GM23248 (cell line): ENCODE data around the gene ARID5B. TPM values are rescaled to one million over a fixed set of nuclear protein-coding genes. Genes with fewer than 3 reads are reported as not detected.
A peak's percentile ranks its signal among the peaks of the same experiment; 100 is the strongest.

Experiments
- DNase-seq: peaks from one replicate; pipeline ENCODE4 v3.0.0-alpha.2; 2015
- H2AFZ ChIP-seq: fragments of 200-600 bp; sonication (generic); 2 replicates; pipeline ENCODE4 v1.6.1; 2016; ENCODE audit warnings: antibody characterized with exemption
- H3F3A ChIP-seq: fragments of 200-600 bp; sonication (generic); 2 replicates; pipeline ENCODE4 v1.6.1; 2016; ENCODE audit warnings: mild to moderate bottlenecking, antibody characterized with exemption, mixed run types; ENCODE audit not compliant: insufficient read depth
- H3K27ac ChIP-seq: fragments of 200-600 bp; sonication (generic); 2 replicates; pipeline ENCODE4 v1.5.1; 2016; ENCODE audit warnings: mild to moderate bottlenecking
- H3K27me3 ChIP-seq: fragments of 200-600 bp; sonication (generic); replicated peaks from 2 replicates; pipeline ENCODE4 v1.6.1; 2016; ENCODE audit warnings: mild to moderate bottlenecking; ENCODE audit not compliant: insufficient read depth
- H3K36me3 ChIP-seq: fragments of 200-600 bp; sonication (generic); 2 replicates; pipeline ENCODE4 v1.6.1; 2016; ENCODE audit warnings: low read depth, mild to moderate bottlenecking
- H3K4me1 ChIP-seq: fragments of 200-600 bp; sonication (generic); 2 replicates; pipeline ENCODE4 v1.6.1; 2016; ENCODE audit warnings: mild to moderate bottlenecking; ENCODE audit not compliant: insufficient read depth
- H3K4me2 ChIP-seq: fragments of 200-600 bp; sonication (generic); one replicate; pipeline ENCODE4 v1.6.1; 2016; ENCODE audit warnings: mild to moderate bottlenecking; ENCODE audit not compliant: unreplicated experiment
- H3K4me3 ChIP-seq: fragments of 200-600 bp; sonication (generic); 2 replicates; pipeline ENCODE4 v1.5.1; 2016; ENCODE audit warnings: mild to moderate bottlenecking
- H3K79me2 ChIP-seq: fragments of 200-600 bp; sonication (generic); 2 replicates; pipeline ENCODE4 v1.6.1; 2016; ENCODE audit warnings: mild to moderate bottlenecking; ENCODE audit not compliant: insufficient read depth
- H3K9ac ChIP-seq: fragments of 200-600 bp; sonication (generic); 2 replicates; pipeline ENCODE4 v1.6.1; 2016; ENCODE audit warnings: mild to moderate bottlenecking
- H3K9me2 ChIP-seq: fragments of 200-600 bp; sonication (generic); 2 replicates; pipeline ENCODE4 v1.6.1; 2016; ENCODE audit warnings: mixed run types, mild to moderate bottlenecking, moderate library complexity; ENCODE audit not compliant: insufficient read depth
- H3K9me3 ChIP-seq: fragments of 200-600 bp; sonication (generic); one replicate; pipeline ENCODE4 v1.6.1; 2017; ENCODE audit warnings: low read depth
- H4K20me1 ChIP-seq: fragments of 200-600 bp; sonication (generic); 2 replicates; pipeline ENCODE4 v1.6.0; 2016; ENCODE audit not compliant: insufficient read depth
- EZH2 ChIP-seq: fragments of 200-600 bp; sonication (generic); IDR thresholded peaks from 2 replicates; pipeline ENCODE4 v1.6.1; 2018; ENCODE audit warnings: antibody characterized with exemption, mild to moderate bottlenecking; ENCODE audit not compliant: insufficient read depth, poor library complexity, severe bottlenecking
- EZH2phosphoT487 ChIP-seq: fragments of 200-600 bp; sonication (generic); IDR thresholded peaks from 2 replicates; pipeline ENCODE4 v1.6.1; 2018; ENCODE audit warnings: antibody characterized with exemption, moderate library complexity, mild to moderate bottlenecking, low read depth; ENCODE audit not compliant: insufficient read depth
- WGBS, 2 experiments: methylation state at CpG; one replicate each; pipeline ENCODE4 v1.1.6; 2015 to 2017; ENCODE audit warnings: low lambda C conversion rate in 2 of 2, low coverage in 1 of 2; ENCODE audit errors: missing lambda C conversion rate in 2 of 2; 5-methylcytosine and 5-hydroxymethylcytosine counted together
- in situ Hi-C: fragments of 300-500 bp; cut with MboI; formaldehyde crosslinking; loops from 2 replicates; pipeline ENCODE4 v1.15.0; 2020
- polyA plus RNA-seq: library from polyadenylated mRNA; unstranded; fragments of >200 nt; fragmentation: Nextera tagmentation; extraction: Ambion mirVana; gene quantifications from 2 replicates; pipeline ENCODE4 v1.2.1, GENCODE V29; 2016
- total RNA-seq: library from RNA; depleted of rRNA; stranded (reverse); fragments of >200 nt; shearing (Covaris generic); gene quantifications from 2 replicates; pipeline ENCODE4 v1.2.3, GENCODE V29; 2014

The ARID5B gene
- total and polyA plus RNA-seq, 2 experiments from 2014 or later = 56.7 to 78.8 TPM

DNA sequence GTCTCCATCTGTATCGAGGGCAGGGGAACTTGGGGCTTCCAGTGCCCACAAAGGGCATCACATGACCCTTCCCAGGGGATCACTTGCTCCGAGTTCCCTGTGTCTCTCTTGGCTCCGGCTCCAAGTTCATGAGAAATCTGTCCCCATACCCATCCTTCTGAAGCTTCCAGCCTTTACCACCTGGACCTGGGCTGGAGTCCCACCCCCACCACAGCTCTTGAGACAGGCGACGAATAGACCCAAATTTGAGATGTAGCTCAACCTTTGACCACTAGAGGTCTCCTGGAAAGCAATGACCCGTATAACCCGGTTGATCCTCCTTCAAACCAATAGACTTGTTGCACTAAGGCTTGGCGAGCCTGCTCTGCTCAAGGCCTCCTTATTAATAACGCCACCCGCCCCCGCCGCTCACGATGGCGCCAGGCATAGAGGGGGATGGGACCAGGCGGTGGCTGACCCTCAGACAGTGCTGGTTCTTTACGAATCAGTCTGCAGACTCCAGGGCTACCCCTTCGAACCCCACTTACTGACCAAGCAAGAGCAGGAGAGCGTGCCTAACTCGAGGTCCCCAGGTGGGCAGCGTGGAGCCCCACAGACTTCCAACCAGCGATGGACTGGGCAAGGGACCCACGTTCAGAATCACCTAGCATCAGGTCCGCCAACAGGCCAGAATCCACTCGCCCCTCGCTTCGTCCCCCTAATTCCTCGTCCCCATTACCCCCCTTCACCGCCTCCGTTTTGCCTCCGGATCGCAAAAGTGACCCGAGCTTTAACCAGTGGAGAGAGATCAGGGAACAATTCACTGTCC lies 4.4 kb upstream of the ARID5B start:
- WGBS, 2 experiments = 4 to 8% methylated on average over 26 to 32 of the region's 32 CpGs
- Histone ChIP-seq H3K4me3 (peak overlapping the region; percentile 68), H3K9ac (peak overlapping the region; percentile 56), H4K20me1 (no peaks in the 10 kb centered on the region), H3K79me2 (peaks cover 6% of the 10 kb centered on the region), H3K4me2 (peak overlapping the region; percentile 100), H3K27me3 (no peaks in the 10 kb centered on the region), H3K9me2 (no peaks in the 10 kb centered on the region), H2AFZ (peak overlapping the region; percentile 82), H3K36me3 (no peaks in the 10 kb centered on the region), H3K9me3 (no peaks in the 10 kb centered on the region), H3K27ac (no peak overlapping the region), H3F3A (peaks cover 27% of the 10 kb centered on the region), H3K4me1 (peaks cover 28% of the 10 kb centered on the region)
- TF ChIP-seq EZH2phosphoT487 = no peak
- in situ Hi-C loops = no loop called here
- DNase-seq = peak; percentile 79

DNA sequence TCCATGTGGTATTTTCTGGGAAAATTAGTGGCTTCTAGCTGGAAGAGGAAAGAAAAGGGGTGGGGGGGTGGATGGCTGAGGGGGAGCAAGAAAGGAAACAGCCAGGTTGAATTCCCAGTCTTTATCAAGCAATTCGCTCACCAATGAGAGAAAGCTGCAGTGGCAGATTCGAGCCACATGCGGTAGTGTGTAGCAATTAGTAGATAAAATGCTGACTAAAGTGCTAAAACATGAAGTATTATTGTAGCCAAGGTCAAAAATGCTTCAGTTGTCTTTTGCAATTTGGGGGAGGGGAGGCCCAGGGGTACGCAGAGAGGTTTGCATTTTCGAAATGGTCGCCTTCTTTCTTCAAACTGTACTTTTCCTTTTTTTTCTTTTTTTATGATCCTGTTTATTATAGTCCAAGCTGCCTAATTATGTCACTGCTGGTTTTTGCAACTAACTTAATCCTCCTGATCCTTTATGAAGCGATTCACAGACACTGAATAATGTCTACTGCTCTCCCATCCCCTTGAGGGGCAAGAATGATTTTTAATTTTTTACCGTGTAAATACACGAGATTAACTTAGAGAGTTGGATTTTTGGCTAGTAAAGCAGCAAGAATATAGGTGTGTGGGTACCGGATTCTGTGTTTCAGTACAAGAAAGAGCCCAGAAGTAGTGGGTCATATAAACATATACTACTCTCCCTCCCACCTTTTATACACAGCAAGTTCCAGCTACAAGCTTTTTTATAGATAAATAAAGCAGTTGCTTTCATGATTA lies 3.6 kb upstream of the ARID5B start:
- Histone ChIP-seq H3K36me3 (no peaks in the 10 kb centered on the region), H3K9ac (peak overlapping the region; percentile 56), H3K4me3 (peak overlapping the region; percentile 68), H3K4me2 (peak overlapping the region; percentile 100), H3K9me3 (no peaks in the 10 kb centered on the region), H3K27ac (no peak overlapping the region), H3K79me2 (peaks cover 14% of the 10 kb centered on the region), H3K27me3 (no peaks in the 10 kb centered on the region), H3K4me1 (peaks cover 28% of the 10 kb centered on the region), H2AFZ (peak overlapping the region; percentile 82), H3F3A (peaks cover 35% of the 10 kb centered on the region), H3K9me2 (no peaks in the 10 kb centered on the region), H4K20me1 (no peaks in the 10 kb centered on the region)
- 22 to 27% methylated on average over 9 to 10 of the region's 10 CpGs for WGBS, 2 experiments
- in situ Hi-C loops = no loop called here
- peak; percentile 78 for DNase-seq
- no peak for TF ChIP-seq EZH2phosphoT487
- no peak for TF ChIP-seq EZH2

DNA sequence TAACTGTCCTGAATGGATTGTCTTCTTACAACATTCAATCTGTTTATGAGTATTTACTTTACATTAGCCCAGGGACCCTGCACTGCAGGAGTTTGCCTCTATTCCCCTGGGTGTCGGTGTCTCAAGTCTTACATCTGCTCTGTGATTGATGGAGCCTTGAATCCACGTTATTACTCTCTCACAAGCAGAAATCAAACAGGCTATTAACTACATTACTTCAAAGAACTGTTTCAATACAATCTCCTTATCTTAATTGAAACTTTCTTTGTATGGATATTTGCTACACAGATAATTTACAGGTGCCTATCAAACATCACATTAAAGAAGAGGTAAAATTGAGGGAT lies 3.1 kb upstream of the ARID5B start:
- H3K4me1 ChIP-seq = peaks cover 28% of the 10 kb centered on the region
- no peaks in the 10 kb centered on the region for H3K9me2 ChIP-seq
- TF ChIP-seq EZH2 (no peak), EZH2phosphoT487 (no peak)
- H3K9me3 ChIP-seq = no peaks in the 10 kb centered on the region
- no peak overlapping the region for H3K27ac ChIP-seq
- no peaks in the 10 kb centered on the region for H3K36me3 ChIP-seq
- WGBS, 2 experiments = 79 to 89% methylated on average over 2 of the region's 2 CpGs
- in situ Hi-C loops = no loop called here
- no peak overlapping the region for H3K9ac ChIP-seq
- H2AFZ ChIP-seq = no peak overlapping the region
- H3K79me2 ChIP-seq = peaks cover 16% of the 10 kb centered on the region
- H3F3A ChIP-seq = peaks cover 35% of the 10 kb centered on the region
- H3K4me3 ChIP-seq = peak overlapping the region; percentile 98; the same call in 1 of the 2 replicates
- no peaks in the 10 kb centered on the region for H3K27me3 ChIP-seq
- no peak for DNase-seq
- no peaks in the 10 kb centered on the region for H4K20me1 ChIP-seq
- peak overlapping the region; percentile 100 for H3K4me2 ChIP-seq

DNA sequence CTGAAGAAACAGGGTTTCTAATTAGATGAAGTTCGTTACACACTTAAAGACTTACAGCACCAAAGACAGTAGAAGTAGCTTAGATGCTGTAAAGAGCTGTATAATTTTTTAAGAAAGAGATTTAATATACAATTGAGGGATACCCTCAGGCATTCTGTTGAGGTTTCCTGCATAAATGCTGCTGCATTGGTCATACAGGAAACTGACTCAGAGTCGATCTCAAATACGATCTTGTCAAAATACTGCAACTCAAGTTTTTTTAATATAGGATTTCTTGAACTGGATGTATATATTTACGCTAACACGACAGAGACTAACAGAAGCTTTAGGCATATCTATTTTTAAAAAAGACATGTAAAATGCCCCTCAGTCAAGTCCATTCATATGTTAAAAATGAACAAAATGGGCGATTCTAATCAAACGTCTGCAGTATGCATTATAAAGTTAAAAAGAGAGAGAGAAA lies 2.4 kb upstream of the ARID5B start:
- peak overlapping the region; percentile 100 for H3K4me2 ChIP-seq

More for the DNA sequence above, 2.4 kb upstream of the ARID5B start:
- Histone ChIP-seq H3K9ac (peak overlapping the region; percentile 90), H3K4me3 (peak overlapping the region; percentile 98), H3K36me3 (no peaks in the 10 kb centered on the region), H3K27me3 (no peaks in the 10 kb centered on the region), H3K9me3 (no peaks in the 10 kb centered on the region), H3F3A (peaks cover 39% of the 10 kb centered on the region), H3K79me2 (peaks cover 21% of the 10 kb centered on the region), H3K9me2 (no peaks in the 10 kb centered on the region), H3K4me1 (peaks cover 30% of the 10 kb centered on the region), H4K20me1 (no peaks in the 10 kb centered on the region), H3K27ac (peak overlapping the region; percentile 77), H2AFZ (peak overlapping the region; percentile 100; the same call in 1 of the 2 replicates)
- WGBS, 2 experiments = 24 to 28% methylated on average over 7 of the region's 7 CpGs
- no peak for TF ChIP-seq EZH2phosphoT487
- no peak for TF ChIP-seq EZH2
- in situ Hi-C loops = no loop called here
- DNase-seq = peak; percentile 87
